Endometrial microvascular endothelial cells (primary cell): ENCODE data around the gene SRSF12. TPM values are rescaled to one million over a fixed set of nuclear protein-coding genes. Genes with fewer than 3 reads are reported as not detected.

Experiments used
- in situ Hi-C: cut with HindIII; loops from 2 replicates; pipeline ENCODE4 v1.10.0; 2017; ENCODE audit warnings: low sequenced_read_pairs, low pct_unique_long_range_greater_than_20kb; ENCODE audit errors: inconsistent ontology term
- total RNA-seq: library from RNA; depleted of rRNA; stranded (reverse); fragments of >200 nt; gene quantifications from one replicate; pipeline ENCODE4 v1.2.3, GENCODE V29; 2015; ENCODE audit errors: inconsistent ontology term

The SRSF12 gene
- 0.09 TPM for total RNA-seq

DNA sequence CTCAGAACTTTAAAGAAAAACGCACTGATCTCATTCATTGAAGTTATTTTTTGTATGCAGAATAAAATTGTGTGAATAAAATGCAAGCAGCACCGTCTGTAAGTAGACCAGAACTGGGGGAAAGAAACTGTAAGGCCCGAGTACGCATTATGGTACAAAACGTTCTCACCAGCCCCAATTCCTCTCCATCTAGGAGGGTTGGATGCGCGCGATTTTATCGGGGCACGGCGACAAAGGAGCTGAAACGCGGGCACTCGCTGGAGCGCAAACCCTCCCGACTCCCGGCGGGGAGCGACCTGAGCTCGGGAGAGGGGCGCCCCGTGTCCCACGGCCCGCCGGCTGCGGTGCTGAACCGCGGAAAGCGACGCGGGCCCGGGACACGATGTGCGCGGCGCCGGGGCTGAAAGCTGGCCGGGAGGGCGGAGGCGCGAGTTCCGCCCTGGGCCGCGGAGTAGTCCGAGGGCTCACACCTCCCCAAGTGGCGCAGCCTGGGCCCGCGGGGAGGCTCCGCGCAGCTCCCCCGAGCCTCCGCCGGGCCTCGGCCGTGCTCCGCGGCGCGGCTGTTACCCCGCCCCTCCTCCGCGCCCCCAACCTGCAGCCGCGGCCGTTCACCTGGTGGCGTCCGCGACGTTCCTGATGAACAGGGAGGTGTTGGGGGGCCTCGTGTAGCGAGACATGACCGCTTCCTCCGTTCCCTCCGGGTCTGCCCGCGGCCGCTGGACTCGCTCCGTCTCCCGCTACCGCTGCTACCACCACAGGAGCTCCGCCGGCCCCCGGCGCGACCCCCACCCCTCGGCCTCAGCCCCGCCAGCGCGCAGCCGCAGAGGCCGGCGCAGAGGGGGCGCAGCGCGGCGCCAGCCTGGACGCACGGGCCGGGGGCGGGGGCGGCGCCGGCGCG is at the start of gene SRSF12:
SRSF12 (minus strand) TSS at position 861 of the 898 bp plus-strand sequence; CDS start at position 677, 184 bp downstream.
- in situ Hi-C loops: no loop called here

DNA sequence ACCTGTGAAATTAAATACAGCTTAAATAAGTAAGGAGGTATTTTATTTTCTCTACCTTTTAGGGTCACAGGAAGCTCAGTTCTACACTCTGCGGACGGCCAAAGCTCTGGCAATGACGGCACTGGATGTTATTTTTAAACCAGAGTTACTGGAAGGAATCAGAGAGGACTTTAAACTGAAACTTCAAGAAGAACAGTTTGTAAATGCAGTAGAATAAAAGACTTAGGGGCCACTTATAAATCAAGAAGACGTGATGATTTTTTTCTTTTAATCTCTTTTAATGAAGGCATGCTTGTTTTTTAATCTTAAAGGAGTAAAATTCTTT is 44.1 kb upstream of the SRSF12 start:
- in situ Hi-C loops: no loop called here

DNA sequence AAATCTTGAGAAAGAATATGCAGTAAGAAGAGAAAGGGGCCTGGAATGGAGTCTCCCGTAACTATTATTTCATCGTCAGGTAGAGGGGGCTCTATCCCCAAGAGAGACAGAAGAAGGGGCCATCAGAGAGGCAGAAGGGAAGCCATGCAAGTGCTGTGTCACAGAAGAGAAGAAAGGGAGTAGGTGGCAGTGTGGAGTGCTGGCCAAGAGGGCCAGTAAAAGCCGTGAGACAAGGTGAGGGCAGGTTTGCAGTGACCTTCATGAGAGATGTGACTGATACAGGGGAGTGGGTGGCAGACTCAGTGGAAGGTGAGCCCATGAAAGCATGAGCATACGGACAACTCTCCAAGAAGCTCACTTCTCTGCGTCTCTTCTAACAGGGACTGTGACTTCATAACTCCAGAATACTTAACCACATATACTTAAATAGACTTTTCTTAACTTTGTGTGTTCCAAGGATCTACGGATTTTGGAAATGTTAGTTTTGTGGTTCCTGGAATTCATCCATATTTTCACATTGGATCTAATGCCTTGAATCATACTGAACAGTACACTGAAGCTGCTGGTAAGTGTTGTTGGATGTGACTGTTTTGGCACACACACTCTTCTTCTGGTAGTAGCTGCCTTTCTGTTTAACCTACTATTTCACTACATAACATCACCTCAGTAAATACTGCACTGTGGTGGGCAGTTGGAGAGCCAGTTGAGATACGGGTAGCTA is 43.6 kb upstream of the SRSF12 start:
- in situ Hi-C loops: no loop called here

DNA sequence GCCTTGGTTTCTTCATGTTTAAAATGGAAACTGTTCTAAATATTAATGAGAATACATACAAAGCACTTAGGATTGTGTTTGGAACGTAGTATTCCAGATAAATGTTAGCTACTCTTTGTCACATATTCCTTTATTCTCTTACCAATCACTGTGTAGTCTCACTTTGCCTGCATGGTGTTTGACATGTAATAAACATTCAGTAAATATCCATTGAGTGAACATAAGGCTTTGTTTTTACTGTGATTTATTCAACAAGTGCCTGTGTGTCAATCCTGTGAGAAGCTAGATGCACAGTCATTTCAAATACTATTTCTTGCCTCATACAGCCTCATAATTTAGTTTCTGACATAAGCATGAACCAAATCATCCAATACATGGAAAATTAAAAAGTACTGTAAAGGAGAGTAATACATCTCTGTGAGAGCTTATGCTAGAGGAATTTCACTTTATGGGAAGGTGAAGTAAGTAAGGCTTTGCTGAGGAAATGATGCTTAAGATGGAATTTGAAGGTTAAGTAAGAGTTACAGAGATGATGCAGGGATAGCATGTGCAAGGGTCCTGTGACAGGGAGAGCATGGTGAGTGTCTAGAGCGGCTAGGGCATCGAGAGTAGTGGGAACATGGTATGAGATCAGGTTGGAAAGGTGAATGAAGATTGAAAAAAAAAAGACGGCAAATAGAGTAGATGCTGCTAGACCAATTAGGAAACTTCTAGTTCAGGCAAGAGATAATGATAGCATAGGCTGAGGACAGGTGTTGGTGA is 42.6 kb upstream of the SRSF12 start:
- in situ Hi-C loops: no loop called here

DNA sequence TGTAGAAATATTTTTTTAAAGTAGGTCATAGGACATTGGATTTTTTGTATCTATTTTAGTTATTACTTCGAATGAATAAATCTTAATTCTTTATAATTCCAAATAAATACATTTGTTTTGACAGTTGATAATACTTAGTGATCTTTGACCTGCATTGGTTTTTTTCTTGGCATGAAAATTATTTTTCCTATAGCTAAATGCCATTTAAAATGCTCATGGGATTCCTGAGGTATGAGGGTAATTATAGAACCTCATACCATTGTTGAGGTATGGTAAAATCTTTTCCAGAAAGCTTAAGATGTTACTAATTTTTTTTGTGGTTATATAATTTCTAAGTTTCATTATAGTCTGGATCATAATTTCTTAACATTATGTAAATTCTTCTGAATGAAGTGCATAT is 36.3 kb upstream of the SRSF12 start:
- in situ Hi-C loops: no loop called here

DNA sequence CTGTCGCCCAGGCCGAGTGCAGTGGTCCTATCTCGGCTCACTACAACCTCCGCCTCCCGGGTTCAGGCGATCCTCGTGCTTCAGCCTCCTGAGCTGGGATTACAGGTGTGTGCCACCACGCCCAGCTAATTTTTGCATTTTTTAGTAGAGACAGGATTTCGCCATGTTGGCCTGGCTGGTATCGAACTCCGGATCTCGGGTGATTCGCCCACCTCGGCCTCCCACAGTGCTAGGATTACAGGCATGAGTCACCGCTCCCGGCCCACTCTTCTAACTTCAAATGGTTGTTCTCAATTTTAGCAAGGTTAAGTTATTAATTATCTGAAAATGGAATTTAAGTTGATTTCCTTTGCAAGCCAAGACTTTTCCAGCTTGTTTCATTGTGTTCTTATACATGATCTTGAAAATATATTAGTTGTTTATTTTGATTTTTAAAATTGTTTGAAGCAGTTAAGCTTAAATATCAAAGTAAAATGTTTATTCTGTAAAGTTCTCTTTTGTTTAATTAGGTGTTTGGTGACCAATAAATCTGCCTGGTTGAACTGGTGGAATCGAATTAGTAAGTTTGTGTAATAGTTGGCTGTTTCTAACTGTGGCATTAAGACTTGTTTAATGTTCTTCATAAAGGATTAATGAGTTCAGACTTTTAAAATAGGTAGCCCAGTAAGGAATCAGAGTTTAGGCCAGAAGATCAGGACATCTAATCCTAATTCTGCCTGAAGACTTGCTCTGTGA is 30.3 kb upstream of the SRSF12 start:
- in situ Hi-C loops: no loop called here

DNA sequence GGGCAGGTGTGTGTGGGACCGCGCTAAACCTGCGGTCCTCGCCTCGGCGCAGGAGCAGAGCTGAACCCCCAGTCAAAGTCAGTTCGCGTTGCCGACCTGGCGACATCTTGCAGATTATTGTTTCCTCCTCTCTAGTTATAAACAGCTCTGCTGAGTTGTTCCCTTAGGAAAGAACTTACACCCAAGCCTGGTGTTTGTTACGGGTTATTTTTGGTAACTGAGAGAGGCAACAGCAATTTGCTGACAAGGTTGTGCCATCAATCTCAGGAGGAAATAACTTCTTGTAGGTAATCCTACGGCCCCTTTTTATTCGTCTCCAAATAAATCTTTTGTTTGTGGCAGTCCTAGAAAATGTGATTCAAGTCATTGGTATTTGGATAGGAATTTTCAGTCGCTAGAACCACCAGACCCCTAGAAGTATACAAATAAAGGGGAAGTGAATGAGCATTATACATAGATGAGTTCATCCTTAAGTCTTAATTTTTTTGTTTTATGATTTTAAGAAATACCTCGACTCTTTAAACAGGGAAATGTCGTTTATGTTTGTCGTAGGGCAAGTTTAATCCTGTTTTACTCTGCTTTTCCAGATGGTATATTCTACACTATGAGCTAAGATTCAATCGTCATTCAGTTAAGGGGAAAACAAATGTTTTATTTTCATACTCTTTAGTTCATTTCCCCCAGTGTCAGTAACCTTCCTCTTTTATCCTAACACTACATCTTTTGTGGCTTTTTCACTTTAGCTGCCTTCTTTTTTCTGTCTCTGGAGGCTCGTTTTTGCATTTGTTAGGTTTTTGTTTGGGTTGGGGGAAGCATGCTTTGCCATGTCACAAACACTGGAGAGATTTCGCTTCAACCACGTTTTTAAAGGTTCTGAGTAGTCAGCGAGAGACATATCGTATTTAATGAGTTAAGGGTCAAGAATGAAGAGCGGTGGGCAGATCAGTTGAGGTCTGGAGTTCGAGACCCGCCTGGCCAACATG is 29.1 kb upstream of the SRSF12 start:
- in situ Hi-C loops: no loop called here

DNA sequence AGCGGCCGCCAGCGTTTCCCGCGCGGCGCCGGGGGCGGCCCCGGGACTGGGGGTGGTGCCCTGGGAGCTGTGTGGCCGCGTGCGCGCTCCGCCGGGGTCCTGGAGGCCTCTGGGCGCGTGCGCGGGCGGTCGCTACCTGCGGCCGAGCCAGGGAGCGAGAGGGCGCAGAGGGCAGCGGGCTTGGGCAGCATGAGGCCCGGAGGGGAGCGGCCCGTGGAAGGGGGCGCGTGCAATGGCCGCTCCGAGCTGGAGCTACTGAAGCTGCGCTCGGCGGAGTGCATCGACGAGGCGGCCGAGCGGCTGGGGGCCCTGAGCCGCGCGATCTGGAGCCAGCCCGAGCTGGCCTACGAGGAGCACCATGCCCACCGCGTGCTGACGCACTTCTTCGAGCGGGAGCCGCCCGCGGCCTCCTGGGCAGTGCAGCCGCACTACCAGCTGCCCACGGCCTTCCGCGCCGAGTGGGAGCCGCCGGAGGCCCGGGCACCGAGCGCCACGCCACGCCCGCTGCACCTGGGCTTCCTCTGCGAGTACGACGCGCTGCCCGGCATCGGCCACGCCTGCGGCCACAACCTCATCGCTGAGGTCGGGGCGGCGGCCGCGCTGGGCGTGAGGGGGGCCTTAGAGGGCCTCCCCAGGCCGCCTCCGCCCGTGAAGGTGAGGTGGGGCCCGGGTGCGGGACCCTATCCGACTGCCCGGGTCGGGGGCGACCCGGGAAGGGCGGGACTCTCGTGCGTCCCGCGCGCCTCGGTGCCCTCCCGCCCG is 28.3 kb upstream of the SRSF12 start, which contains the start of gene PM20D2:
PM20D2 (plus strand) TSS at position 100 of the 762 bp plus-strand sequence; CDS start at position 190, 90 bp downstream.
- in situ Hi-C loops: no loop called here

DNA sequence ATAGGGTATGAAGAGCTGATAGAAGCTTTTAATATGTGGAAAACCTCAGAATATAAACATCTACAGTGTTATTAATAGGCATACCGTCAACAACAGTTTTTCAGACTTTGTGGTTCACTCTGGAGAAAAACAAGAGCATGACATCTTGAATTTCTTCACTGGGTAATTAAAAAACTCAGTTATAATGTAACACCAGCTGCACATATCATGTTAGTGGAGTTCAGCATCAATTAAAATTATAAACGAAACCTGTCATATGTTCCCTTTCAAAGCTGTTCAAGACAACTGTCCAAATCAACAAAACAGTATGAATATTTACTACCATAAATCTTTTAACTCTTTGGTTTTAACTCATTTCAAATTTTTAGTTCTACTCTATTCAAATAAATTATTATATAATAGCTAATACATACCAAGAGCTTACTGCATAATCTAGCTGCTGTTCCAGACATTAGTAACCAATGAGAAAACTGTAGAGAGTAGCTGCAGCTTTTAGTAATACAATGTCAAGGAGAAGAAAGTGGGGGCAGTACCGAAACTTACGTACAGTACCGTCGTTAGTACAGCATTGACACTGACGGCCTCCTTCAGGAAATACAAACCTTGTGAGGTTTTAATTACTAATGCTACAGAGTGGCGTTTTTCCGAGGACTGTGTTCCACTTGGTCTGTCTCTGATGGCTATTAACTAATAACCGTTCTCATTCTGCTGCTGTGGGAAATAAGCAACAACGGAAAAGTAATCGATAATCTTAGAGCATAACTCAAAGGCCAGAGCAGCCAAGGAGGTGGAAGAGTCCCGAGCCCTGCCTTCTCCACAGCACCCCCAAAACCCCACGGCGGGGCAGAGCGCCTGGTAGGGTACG is 27.5 kb upstream of the SRSF12 start:
- in situ Hi-C loops: no loop called here

DNA sequence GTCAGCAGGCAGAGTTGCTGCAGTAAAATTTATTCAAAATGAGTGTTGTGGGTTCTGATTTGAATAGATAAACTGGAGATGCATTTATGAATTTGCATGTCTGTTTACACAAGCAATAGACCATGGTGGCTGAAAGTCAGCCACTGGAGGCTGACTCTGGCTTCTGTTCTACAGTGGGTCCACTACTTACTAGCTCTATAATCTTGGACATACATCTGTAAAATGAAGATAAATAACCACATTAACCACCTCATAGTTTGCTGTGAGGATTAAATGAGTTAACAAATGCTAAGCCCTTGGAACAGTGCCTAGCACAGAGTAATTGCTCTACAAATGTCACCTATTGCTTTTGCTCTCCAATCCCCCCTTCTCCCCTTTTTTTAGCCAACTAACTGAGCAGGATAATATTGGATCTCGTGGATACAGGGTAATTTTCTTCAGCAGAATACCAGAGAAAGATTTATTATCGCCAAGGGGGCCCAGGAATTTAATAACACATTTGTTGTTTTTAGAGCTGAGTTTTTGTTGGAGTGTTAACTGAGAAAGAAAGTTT is 26.6 kb upstream of the SRSF12 start:
- in situ Hi-C loops: no loop called here

DNA sequence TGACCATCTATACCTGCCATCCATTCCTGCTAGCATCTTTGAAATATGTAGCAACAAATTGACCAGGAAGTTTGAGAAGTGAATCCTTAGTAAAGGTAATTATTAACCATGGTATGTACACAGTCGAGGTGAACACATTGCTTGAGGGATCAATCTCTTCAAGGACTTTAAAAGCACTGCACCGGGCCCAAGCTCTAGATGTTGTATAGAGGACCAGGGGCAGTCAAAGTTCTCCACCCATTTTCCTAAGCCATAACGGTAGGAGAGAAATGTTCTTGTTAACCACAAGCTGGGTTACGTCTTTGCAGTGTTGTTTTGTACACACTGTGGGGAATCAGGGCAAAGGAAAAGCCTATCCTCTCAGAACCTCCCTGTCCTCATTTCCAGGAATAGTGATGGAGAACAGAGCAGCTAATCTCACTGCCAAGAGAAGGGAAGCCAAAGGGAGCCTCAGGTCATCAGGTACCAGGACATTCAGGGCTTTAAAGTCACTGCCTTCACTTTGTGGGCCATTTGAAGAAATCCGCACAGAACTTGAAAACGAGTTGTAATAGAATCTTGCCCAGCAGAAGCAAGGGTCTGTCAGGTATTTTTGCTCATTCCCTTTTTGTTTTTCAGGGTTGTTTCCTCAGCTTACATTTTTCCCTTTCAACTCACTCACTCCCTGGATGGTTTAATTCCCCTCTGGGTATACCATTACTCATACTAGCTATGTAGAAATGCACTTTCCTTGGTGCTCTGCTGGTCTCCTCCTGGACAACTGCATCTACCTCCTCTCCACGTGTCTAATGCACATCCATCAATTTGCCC is 22.7 kb upstream of the SRSF12 start:
- in situ Hi-C loops: no loop called here

DNA sequence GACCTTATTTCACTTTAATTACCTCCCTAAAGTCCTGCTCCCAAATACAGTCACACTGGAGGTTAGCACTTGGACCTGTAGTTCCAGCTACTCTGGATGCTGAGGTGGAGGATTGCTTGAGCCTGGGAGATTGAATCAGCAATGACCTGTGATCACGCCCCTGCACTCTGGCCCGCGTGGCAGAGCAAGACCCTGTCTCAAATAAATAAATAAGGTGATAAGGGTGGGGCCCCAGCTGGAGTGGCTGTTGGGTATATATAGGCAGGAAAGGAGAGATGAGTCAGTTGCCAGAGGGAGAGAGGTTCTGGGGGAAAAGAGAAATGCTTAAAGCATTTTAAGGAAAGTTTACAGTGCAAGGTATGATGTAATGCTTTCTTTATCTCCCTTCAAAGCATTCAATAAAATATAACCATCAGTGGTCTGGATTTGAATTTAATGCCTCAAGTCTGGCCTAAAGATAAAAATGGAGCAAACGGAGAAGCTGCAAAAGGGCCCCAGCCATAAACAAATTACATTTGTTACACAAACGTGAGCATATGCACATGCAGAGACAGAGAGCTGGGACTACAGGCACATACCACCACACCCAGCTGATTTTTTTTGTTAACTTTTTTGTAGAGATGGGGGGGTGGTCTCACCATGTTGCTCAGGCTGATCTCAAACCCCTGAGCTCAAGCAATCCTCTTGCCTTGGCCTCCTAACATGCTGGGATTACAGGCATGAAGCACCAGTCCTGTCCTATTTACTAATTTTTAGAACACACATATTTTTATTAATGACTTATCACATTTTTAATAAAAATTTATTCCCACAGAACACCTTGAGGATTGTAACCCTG is 21.9 kb upstream of the SRSF12 start:
- in situ Hi-C loops: no loop called here

DNA sequence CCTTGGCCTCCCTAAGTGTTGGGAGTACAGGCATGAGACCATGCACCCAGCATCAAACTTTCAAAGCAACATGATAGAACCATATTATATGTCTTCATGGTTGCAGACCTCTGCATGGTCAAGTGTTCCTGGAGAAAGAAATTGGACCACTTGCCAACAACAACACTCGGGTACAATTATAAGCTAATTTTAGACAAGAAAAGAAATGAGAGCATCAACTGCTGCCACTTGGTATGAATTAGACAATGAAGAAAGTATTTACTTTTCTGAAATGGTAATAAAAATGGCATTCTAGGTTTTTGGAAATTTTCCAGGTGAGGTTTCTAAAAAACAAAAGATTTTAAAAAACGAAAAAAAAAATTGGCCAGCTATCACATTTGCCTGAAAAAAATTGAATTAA is 20.3 kb upstream of the SRSF12 start:
- in situ Hi-C loops: no loop called here

DNA sequence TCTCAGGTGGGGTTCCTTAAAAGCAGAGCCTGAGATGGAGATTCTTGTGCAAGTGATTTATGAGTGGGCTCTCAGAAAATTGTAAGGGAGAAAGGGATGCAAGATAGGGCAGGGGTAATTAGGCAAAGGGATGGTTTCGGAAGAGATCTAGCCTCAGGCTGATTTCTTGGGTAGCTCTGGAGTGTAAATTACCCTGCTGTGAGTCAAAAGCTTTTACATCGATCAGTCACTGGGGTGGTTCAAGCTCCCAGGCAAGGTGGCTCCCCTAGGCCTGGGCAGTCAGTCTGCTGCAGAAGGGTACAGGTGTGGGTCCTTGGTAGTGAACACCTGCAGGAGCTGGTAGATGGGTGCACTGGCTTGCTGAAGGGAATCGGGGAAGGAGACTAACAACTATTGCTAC is 16.9 kb upstream of the SRSF12 start:
- in situ Hi-C loops: no loop called here
